ENCODE data around the gene FAM131B. TPM values are rescaled to one million over a fixed set of nuclear protein-coding genes. Genes with fewer than 3 reads are reported as not detected.
"Not testable (repeated sequence)": the region's sequence is repeated elsewhere in the genome, so short reads cannot be mapped to it uniquely, and the experiment has no call there.

Gene FAM131B
- total RNA-seq, 2 experiments from 2014 or later: 2.3 to 2.6 TPM

DNA sequence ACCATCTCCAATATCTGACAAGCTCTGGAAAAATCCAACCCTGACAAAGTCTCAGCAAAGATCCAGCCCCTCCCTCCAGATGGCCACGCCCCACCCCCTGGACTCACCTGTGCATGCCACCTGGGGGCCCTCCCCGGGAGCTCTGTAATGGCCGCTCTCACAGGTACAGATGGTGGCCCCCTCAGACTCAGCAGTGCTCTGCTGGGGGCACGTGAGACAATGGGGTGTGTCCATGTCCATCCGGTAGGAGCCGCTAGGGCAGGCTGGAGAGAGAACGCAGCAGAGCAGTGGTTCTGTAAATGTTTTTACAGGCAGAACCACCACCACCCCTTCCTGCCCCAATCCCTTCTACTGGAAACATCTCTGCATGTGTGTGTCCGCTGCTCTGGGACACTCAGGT lies 36.6 kb upstream of the FAM131B start:
- DNase-seq (no peak), ATAC-seq (no peak)
- Mint-ChIP-seq H3K27me3 (no peaks in the 10 kb centered on the region), H3K27ac (no peak overlapping the region), H3K36me3 (no peaks in the 10 kb centered on the region), H3K4me3 (no peak overlapping the region), H3K9me3 (ENCODE audit: low read depth) (no peaks in the 10 kb centered on the region), H3K4me1 (peaks cover 9% of the 10 kb centered on the region)
- CTCF ChIA-PET: interaction anchor here (1.2 kb wide), 1 partner anchor 19 kb away, joined by 4 read pairs; no protein-coding TSS in a partner anchor

GRCh38 chr7:143398616-143399015 lies 36.1 kb upstream of the FAM131B start:
- no peaks in the 10 kb centered on the region for H3K9me3 Mint-ChIP-seq (ENCODE audit: low read depth)
- no peaks in the 10 kb centered on the region for H3K36me3 Mint-ChIP-seq
- DNase-seq (no peak), ATAC-seq (no peak)
- no peak overlapping the region for H3K27ac Mint-ChIP-seq
- no peaks in the 10 kb centered on the region for H3K27me3 Mint-ChIP-seq
- no peak overlapping the region for H3K4me3 Mint-ChIP-seq
- CTCF ChIA-PET: no interaction called here
- H3K4me1 Mint-ChIP-seq: peaks cover 9% of the 10 kb centered on the region

- H3K9me3 Mint-ChIP-seq (ENCODE audit: low read depth): no peaks in the 10 kb centered on the region
- no peaks in the 10 kb centered on the region for H3K36me3 Mint-ChIP-seq
- CTCF ChIA-PET: interaction anchor here (1.0 kb wide), 1 partner anchor 10 kb away, joined by 3 read pairs; the partner anchor contains the start of gene EPHA1
- no peak overlapping the region for H3K27ac Mint-ChIP-seq
- ATAC-seq (no peak), DNase-seq (no peak)
- no peaks in the 10 kb centered on the region for H3K27me3 Mint-ChIP-seq
- no peak overlapping the region for H3K4me3 Mint-ChIP-seq
- H3K4me1 Mint-ChIP-seq: peaks cover 9% of the 10 kb centered on the region
Measured at GRCh38 chr7:143397710-143398530, 35.4 kb upstream of the FAM131B start.

GRCh38 chr7:143396625-143397556 lies 34.4 kb upstream of the FAM131B start:
- DNase-seq (no peak), ATAC-seq (no peak)
- H3K4me1 Mint-ChIP-seq: peaks cover 9% of the 10 kb centered on the region
- H3K9me3 Mint-ChIP-seq (ENCODE audit: low read depth): no peaks in the 10 kb centered on the region
- H3K4me3 Mint-ChIP-seq: no peak overlapping the region
- peaks cover 2% of the 10 kb centered on the region for H3K36me3 Mint-ChIP-seq
- H3K27me3 Mint-ChIP-seq: no peaks in the 10 kb centered on the region
- CTCF ChIA-PET: interaction anchor here (1.0 to 1.2 kb wide), 2 partner anchors 11 to 182 kb away, joined by 3 read pairs; partner anchors contain the start of gene EPHA1
- no peak overlapping the region for H3K27ac Mint-ChIP-seq

DNA sequence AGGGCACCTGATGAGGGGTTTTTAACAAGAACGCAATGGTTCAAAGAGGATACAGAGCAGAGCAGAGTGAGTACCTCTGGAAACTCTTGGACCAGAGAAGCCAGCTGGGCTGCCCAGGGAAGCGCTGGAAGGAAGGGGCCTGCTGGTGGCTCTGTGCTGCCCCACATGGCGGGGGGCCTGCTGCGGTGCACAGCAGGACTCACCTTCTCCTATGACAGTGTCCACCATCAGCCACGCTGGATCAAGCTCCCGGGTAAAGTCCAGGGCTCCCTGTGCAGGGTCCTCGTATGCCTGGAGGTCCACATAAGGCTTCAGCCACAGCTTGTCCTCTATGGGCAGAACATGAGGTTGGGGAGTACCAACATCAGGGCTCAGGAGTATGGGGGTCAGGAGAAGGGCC lies 33.7 kb upstream of the FAM131B start:
- Mint-ChIP-seq H3K27ac (no peak overlapping the region), H3K9me3 (ENCODE audit: low read depth) (no peaks in the 10 kb centered on the region), H3K4me3 (no peak overlapping the region), H3K27me3 (no peaks in the 10 kb centered on the region), H3K4me1 (peaks cover 9% of the 10 kb centered on the region), H3K36me3 (peaks cover 6% of the 10 kb centered on the region)
- CTCF ChIA-PET: interaction anchor here (1.1 to 1.2 kb wide), 2 partner anchors 16 to 181 kb away, joined by 3 read pairs; no protein-coding TSS in a partner anchor
- DNase-seq: no peak
- ATAC-seq: no peak

DNA sequence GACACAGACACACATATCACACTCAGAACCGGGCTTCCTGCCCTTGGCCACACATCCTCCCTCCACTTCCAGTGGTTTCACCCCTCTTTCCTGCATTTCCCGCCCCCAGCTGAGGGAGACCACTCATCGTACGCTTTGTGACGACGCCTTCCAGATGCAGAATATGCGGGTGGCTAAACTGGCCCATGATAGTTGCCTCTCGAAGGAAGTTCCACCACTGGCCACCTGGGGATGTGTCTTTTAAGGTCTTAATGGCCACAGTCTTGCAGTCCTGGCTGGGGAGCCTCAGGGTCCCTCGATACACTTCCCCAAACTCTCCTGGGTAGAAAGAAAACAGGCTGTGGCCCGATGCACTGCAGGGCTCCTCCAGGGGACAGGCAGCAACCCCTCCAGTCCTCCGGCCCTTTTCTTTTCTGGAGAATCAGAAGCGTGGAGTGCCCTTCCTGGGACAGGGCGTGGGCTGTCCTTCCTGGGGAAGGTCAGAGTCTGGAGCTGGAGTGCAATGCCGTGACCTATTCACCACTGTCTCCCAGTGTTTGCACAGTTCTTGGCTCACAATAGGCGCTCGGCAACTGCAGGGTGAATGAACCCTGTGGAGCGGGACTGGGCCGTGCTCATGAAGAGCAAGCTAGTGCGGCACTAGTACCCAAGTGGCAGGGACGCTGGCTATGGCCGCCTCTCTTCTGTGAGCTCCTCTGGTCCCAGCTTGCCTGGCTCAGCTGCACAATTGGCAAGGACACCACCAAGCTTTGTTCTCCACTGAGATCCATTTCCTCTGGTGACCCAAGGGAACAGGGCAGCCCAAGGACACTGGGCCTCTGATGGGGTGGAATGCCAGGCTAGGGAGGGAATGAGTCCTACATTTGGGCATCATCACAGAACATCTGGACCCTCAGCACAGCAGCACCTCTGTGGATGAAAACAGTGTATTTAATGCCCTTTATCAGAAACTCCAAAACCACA lies 33.0 kb upstream of the FAM131B start:
- ATAC-seq: no peak
- CTCF ChIA-PET: interaction anchor here (1.1 to 1.5 kb wide), 4 partner anchors 11 to 180 kb away, joined by 3 to 5 read pairs (median 3); no protein-coding TSS in a partner anchor
- no peak overlapping the region for H3K4me3 Mint-ChIP-seq
- no peaks in the 10 kb centered on the region for H3K27me3 Mint-ChIP-seq
- H3K36me3 Mint-ChIP-seq: peaks cover 6% of the 10 kb centered on the region
- DNase-seq: no peak
- H3K9me3 Mint-ChIP-seq (ENCODE audit: low read depth): no peaks in the 10 kb centered on the region
- H3K4me1 Mint-ChIP-seq: peaks cover 9% of the 10 kb centered on the region
- H3K27ac Mint-ChIP-seq: no peak overlapping the region

GRCh38 chr7:143394777-143395176 lies 32.3 kb upstream of the FAM131B start:
- Mint-ChIP-seq H3K27ac (no peak overlapping the region), H3K36me3 (peaks cover 11% of the 10 kb centered on the region), H3K4me1 (peaks cover 12% of the 10 kb centered on the region), H3K27me3 (no peaks in the 10 kb centered on the region), H3K9me3 (ENCODE audit: low read depth) (no peaks in the 10 kb centered on the region), H3K4me3 (no peak overlapping the region)
- DNase-seq: no peak
- CTCF ChIA-PET: interaction anchor here (1.1 to 1.5 kb wide), 2 partner anchors 10 to 12 kb away, joined by 3 to 5 read pairs; no protein-coding TSS in a partner anchor
- no peak for ATAC-seq

DNA sequence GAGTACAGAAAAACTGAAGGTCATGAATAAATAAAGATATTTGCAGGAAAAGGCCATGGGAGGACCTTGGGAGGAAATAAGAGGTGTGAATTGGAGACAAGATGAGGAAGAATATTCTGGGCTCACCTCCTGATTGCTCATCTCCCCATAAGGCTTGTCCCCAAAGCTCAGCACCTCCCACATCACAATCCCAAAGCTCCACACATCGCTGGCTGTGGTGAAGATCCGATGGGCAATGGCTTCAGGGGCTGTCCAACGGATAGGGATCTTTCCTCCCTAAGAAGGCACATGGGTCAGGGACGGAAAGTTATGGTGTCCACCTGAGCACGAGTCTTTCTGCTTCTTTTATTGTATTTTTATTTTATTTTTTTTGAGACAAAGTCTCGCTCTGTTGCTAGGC lies 31.6 kb upstream of the FAM131B start:
- CTCF ChIA-PET: interaction anchor here (1.1 to 1.5 kb wide), 2 partner anchors 11 to 13 kb away, joined by 3 to 5 read pairs; no protein-coding TSS in a partner anchor
- no peak overlapping the region for H3K4me3 Mint-ChIP-seq
- no peak overlapping the region for H3K27ac Mint-ChIP-seq
- peaks cover 18% of the 10 kb centered on the region for H3K4me1 Mint-ChIP-seq
- H3K27me3 Mint-ChIP-seq: no peaks in the 10 kb centered on the region
- peaks cover 13% of the 10 kb centered on the region for H3K36me3 Mint-ChIP-seq
- no peak for DNase-seq
- H3K9me3 Mint-ChIP-seq (ENCODE audit: low read depth): no peaks in the 10 kb centered on the region
- ATAC-seq: no peak

- CTCF ChIA-PET: interaction anchor here (0.8 to 1.1 kb wide), 2 partner anchors 10 to 16 kb away, joined by 3 read pairs; partner anchors contain the start of gene EPHA1
- no peak overlapping the region for H3K27ac Mint-ChIP-seq
Measured at GRCh38 chr7:143393267-143394041, 30.9 kb upstream of the FAM131B start.

GRCh38 chr7:143392875-143393266 lies 30.4 kb upstream of the FAM131B start:
- DNase-seq (no peak), ATAC-seq (no peak)
- H3K27me3 Mint-ChIP-seq: no peaks in the 10 kb centered on the region
- peaks cover 13% of the 10 kb centered on the region for H3K36me3 Mint-ChIP-seq
- H3K4me3 Mint-ChIP-seq: no peak overlapping the region
- H3K27ac Mint-ChIP-seq: no peak overlapping the region
- CTCF ChIA-PET: interaction anchor here (0.8 to 1.0 kb wide), 2 partner anchors 16 to 93 kb away, joined by 3 read pairs; partner anchors contain the start of gene EPHA1
- H3K4me1 Mint-ChIP-seq: peaks cover 19% of the 10 kb centered on the region
- no peaks in the 10 kb centered on the region for H3K9me3 Mint-ChIP-seq (ENCODE audit: low read depth)

More at GRCh38 chr7:143393267-143394041, 30.9 kb upstream of the FAM131B start:
- Mint-ChIP-seq H3K36me3 (peaks cover 13% of the 10 kb centered on the region), H3K9me3 (ENCODE audit: low read depth) (no peaks in the 10 kb centered on the region), H3K27me3 (no peaks in the 10 kb centered on the region), H3K4me3 (no peak overlapping the region), H3K4me1 (peaks cover 19% of the 10 kb centered on the region)
- DNase-seq (no peak), ATAC-seq (no peak)

DNA sequence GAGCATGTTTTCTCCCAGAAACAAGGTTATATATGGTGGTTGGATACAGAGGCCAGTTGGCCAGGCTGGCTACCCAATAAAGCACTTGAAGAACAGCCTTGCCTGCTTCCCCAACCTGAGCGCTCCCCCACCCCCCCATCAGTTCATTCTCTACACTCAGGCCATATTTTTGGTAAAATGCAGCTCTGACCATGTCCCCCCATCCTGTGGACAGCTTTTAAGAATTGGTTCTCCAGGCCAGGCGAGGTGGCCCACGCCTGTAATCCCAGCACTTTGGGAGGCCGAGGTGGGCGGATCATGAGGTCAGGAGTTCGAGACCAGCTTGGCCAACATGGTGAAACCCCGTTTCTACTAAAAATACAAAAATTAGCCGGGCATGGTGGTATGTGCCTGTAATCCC lies 29.9 kb upstream of the FAM131B start:
- Mint-ChIP-seq H3K4me1 (peaks cover 23% of the 10 kb centered on the region), H3K36me3 (peaks cover 16% of the 10 kb centered on the region)
- not testable (repeated sequence) for DNase-seq; H3K9me3 Mint-ChIP-seq (ENCODE audit: low read depth); H3K27me3 Mint-ChIP-seq; H3K27ac Mint-ChIP-seq; H3K4me3 Mint-ChIP-seq; ATAC-seq
- CTCF ChIA-PET: interaction anchor here (1.0 kb wide), 1 partner anchor 93 kb away, joined by 3 read pairs; no protein-coding TSS in a partner anchor

Measured in activated CD8-positive, alpha-beta memory T cell treated with anti-CD3 and anti-CD28 coated beads, Interleukin-2, amount 10 ng/mL, durations not matched to agents 7 days and 5 days (primary cell).